Activated CD4-positive, CD25-positive, alpha-beta regulatory T cell treated with anti-CD3 and anti-CD28 coated beads, Interleukin-2, amount 50 U/mL, for 16 hours (primary cell): ENCODE data around the gene PDE8B.

Source experiments
- DNase-seq: peaks from one replicate; pipeline ENCODE4 v3.0.0-alpha.2; 2020; ENCODE audit warnings: low read depth, low spot score

PDE8B gene

DNA sequence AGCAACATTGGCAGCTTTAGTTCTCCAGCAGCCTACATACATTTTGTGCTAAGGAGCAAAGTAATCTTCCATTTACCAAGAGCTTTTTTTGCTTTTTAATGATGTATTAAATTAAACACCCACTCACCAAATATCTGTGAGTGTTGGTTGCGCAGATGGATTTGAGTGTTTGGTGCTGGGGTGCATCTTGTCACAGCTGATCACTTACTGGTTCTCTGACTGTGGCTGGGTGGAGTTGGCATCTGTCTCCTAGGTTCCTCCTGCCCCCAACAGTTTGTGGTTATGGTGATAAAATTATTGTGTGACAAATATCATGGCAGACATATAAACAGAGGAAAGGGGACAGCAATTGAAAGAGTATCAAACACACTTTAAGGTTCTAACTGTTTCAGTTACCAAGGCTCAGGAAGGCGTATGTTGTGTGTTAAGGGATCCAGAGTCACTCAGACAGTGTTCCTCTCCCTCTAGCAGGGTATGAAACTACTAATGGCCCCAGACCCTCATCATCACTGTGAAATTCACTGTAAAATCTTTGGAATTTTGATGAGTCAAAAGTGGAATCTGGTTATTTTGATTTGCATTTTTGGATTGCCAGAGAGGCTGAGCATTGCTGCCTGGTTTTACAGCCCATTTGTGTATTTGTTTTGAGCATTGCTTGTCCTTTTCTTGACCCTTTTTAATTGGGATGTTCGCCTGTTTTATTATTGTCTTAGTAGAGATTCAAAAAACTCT is 81.7 kb downstream of the PDE8B start:
- DNase-seq, result no peak

GRCh38 chr5:77294185-77294584 is 83.7 kb downstream of the PDE8B start:
- no peak for DNase-seq

GRCh38 chr5:77295863-77296378 is 85.4 kb downstream of the PDE8B start:
- DNase-seq, result no peak

GRCh38 chr5:77298146-77298545 is 87.7 kb downstream of the PDE8B start:
- no peak for DNase-seq

- DNase-seq, result no peak
These were observed 90.0 kb downstream of the PDE8B start for GRCh38 chr5:77300451-77300850.

DNA sequence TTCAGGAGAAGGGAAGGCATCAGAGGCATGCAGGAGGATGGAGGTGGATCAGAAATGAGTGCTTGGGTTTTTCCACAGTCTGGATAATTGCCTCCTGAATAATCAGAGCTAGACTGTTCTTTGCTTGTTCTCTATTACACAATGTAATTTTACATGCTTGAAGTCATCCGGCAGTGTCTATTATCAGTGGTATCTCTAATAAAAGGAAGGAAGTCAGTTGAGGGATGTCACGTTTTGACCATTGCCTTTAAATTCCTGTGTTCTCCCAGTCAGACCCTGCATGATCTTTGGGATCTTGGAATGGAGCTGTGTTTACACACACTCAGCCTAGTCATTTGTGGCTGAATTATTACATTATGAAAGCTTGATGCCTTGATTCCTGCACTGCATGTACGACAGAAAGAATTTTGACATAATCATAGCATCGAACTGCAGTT is 91.0 kb downstream of the PDE8B start:
- no peak for DNase-seq

- DNase-seq, result no peak
These were observed 91.8 kb downstream of the PDE8B start for GRCh38 chr5:77302247-77302646.

DNA sequence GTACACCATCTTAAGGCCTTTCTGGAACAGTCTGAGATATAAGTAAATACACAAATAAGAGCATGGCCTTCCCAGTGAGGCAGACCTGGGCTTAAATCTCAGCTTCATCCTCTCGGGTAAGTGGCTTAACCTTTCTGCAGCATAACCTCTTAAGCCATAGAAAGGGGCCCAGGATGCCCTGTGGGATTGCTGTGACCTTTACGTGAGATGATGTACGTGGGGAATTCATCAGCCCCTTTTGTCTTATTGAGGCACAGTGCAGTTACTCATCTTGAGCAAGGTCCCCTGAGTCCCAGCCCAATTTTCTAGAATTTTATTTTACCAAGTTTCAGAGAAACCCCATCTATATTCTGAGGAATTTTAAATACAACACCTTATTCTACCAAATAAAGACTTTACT is 92.2 kb downstream of the PDE8B start:
- no peak for DNase-seq

- no peak for DNase-seq
These were observed 93.9 kb downstream of the PDE8B start for GRCh38 chr5:77304388-77304787.

DNA sequence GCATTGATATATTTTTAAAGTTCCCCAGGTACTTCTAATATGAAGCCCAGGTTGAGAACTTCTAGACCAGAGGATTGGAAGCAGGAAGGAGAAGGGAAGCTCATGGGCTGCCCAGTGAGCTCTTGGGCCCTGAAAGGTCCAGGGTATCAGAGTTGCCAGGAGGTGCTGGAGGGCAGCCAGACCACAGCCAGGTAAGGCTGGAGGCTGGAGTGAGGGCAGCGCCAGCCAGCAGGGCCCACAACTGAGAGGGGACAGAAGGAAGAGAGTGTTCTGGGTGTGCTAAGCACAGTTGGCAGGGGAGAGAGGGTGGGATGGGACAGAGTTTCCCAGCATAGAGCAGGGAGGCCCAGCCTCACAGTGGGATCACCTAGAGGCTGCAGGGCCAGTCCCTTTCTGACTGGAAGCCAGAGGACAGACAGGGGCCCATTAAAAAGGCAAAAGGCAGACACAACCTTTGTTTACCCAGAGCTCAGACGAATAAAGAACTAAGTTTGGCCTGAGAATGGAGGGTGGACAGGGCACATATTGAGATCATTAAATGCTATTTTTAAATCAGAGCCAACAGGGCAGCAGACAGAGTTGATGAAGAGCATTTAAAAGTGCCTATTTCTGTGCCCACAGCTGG is 94.9 kb downstream of the PDE8B start:
- DNase-seq, result no peak

- DNase-seq, result no peak
These were observed 95.5 kb downstream of the PDE8B start for GRCh38 chr5:77305956-77306355.

- DNase-seq, result no peak
These were observed 96.1 kb downstream of the PDE8B start for GRCh38 chr5:77306531-77306930.

- DNase-seq, result no peak
These were observed 97.9 kb downstream of the PDE8B start for GRCh38 chr5:77308154-77308960.

- DNase-seq, result no peak
These were observed 98.7 kb downstream of the PDE8B start for GRCh38 chr5:77309140-77309539.

DNA sequence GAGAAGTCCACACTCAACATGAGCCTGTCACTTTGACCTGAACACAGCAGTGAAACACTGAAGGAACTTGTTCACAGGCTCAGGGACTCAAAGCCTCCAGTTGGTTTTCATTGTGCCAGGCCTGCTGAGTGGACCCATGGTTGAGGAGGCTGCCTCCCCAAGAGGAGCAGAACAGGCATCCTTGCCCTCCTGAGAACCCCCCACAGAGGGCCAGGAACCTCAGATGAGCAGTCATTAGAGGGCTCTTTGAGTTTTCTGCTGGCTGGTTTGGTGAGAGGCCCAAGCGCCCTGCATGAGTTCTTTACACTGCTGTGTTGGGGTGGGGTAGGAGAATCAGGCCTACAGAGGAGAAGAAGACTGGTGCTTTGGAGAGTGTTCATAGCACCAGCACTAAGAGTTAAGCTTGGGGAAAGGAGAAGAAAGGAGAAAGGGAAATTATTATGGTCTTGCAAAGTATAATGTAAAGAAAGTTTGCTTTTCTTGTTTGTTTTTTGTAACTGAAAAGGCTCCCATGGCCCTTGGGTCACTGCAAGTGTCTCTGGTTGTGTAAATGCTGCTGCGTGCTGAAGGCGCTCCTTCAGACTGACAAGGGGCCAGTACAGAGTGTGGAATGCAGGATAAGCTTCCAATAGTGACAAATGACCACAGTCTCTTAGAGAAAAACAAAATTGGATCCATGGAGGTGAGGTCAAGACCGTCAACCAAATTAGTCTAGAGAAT is 100.2 kb downstream of the PDE8B start:
- DNase-seq, result no peak

DNA sequence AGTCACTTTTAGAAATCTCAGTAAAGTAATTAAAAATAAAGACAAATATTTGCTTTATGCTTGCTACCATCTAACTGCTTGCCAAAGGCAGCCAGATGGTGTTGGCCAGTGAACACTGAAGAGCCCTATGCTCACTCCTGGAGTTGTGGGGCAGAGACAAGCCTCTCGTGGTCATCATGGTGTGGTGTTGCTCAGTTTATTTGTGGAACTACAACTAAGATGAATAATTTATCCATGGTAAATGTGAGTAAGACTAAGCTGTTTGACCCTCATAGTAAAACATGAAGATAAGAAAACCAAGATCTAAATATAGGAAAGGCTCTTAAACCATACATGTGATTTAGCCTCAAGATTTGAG is 100.7 kb downstream of the PDE8B start:
- DNase-seq, result no peak

GRCh38 chr5:77312413-77312812 is 101.9 kb downstream of the PDE8B start:
- no peak for DNase-seq

GRCh38 chr5:77316871-77317661 is 106.6 kb downstream of the PDE8B start:
- no peak for DNase-seq

- DNase-seq, result no peak
These were observed 107.6 kb downstream of the PDE8B start for GRCh38 chr5:77318060-77318459.

DNA sequence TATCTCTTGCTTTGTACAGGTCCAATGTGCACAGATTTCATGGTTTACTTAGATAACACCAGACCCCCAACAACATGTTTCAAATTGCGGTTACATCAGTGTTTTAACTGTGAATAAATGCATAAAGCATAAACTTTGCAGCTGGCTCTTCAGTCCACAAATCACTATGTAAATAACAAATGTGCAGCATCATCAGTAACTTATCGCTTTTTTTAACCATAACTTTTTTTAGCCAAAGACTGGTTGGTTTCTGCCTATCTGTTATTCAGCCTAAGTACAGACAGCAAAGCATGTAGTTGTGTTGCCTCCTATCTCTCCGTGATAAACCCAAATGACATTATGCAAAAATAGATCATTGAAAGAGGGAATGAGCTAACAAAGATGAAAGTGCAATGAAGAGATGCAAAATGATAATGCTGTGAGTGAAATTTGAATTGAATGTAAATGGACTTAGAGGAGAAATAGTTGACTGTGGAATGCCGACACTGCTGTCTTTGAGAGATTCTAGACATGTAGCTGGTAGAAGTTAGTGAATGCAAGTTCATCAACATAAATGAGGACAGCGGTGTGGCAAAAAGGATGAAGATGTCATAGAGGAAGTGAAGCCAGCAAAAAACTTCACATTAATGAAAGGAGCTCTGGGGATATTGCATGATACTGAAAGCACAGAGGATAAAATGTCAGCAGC is 108.8 kb downstream of the PDE8B start:
- DNase-seq, result no peak
